HG03064 (cell line): ENCODE data around the gene OR1F1.

Experiments
- ATAC-seq: cut with Tn5 transposase; IDR thresholded peaks from one replicate; pipeline ENCODE4 v1.9.1; 2021; ENCODE audit warnings: low read depth; ENCODE audit not compliant: unreplicated experiment

OR1F1 gene

GRCh38 chr16:3243882-3244281 lies 55.9 kb downstream of the OR1F1 start:
- no peak for ATAC-seq

GRCh38 chr16:3246002-3246401 lies 58.0 kb downstream of the OR1F1 start:
- no peak for ATAC-seq

DNA sequence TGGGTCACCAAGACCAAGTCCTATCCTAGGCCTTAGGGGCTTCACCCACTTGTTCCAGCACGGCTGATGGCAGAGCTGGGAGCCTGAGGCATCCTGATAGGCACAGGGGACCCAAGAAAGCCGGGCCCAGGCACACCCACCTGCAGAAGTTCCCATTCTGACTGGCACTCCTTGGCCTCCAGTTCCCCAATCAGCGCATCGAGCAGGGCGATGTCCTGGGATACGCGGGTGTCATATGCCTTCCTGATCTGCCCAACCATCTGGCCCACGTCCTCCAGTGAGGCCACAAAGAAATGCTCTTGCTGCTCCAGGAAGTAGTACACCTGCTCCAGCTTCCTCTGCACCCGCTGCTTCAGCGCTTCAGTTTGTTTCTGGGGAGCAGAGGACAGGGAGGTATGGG lies 58.9 kb downstream of the OR1F1 start:
- ATAC-seq: no peak

GRCh38 chr16:3248596-3248995 lies 60.6 kb downstream of the OR1F1 start:
- no peak for ATAC-seq

- no peak for ATAC-seq
These were observed 61.0 kb downstream of the OR1F1 start for GRCh38 chr16:3249020-3249419.

DNA sequence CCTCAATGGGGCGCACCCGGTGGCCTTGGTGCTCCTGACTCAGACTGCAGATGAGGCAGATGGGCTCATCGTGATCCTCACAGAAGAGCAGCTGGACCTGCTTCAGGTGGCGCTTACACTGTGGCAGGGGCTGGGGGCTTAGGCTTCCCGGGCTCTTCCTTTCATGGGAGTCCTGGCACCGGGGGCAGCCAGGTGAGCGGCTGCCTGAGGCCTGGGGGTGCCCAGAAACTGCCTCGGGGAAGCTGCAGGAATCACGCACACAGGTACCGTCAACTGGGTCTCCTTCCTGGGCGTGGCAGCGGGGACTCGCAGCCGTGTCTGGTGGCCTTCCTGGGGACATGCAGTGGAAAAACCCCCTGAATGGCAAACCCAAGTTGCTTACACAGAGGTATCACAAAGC lies 61.4 kb downstream of the OR1F1 start:
- ATAC-seq: no peak

- no peak for ATAC-seq
These were observed 65.0 kb downstream of the OR1F1 start for GRCh38 chr16:3252967-3253366.

GRCh38 chr16:3254309-3254708 lies 66.3 kb downstream of the OR1F1 start:
- ATAC-seq: no peak
